Thyroid gland (tissue), 4 donors: ENCODE data around the gene IGSF5. TPM values are rescaled to one million over a fixed set of nuclear protein-coding genes. Genes with fewer than 3 reads are reported as not detected.
"Not testable (repeated sequence)": the region's sequence is repeated elsewhere in the genome, so short reads cannot be mapped to it uniquely, and the experiment has no call there.

ENCODE experiments used
- DNase-seq, 2 donors: peaks; one replicate each; pipeline ENCODE4 v3.0.0-alpha.2; 2019
- H3K27ac ChIP-seq, 3 donors: fragments of 200-600 bp; sonication (generic); 1 replicate in 2 of 3; 2 replicates in 1 of 3; pipeline ENCODE4 v1.5.1; 2016 to 2019; ENCODE audit warnings: mild to moderate bottlenecking in 1 of 3, moderate library complexity in 1 of 3
- H3K27me3 ChIP-seq: fragments of 200-600 bp; sonication (generic); one replicate; pipeline ENCODE4 v1.5.1; 2019
- H3K36me3 ChIP-seq, 2 donors: fragments of 200-600 bp; sonication (generic); one replicate each; pipeline ENCODE4 v1.5.1; 2016 to 2019
- H3K4me1 ChIP-seq, 2 donors: fragments of 200-600 bp; sonication (generic); one replicate each; pipeline ENCODE4 v1.5.1; 2017 to 2019
- H3K4me3 ChIP-seq, 3 donors: fragments of 200-600 bp; sonication (generic); replicated peaks in 1 of 3; 1 replicate in 2 of 3; 2 replicates in 1 of 3; pipeline ENCODE4 v1.5.1; 2016; ENCODE audit warnings: mild to moderate bottlenecking in 1 of 3
- H3K9me3 ChIP-seq: fragments of 200-600 bp; sonication (generic); one replicate; pipeline ENCODE4 v1.5.1; 2017
- CTCF ChIP-seq, 6 experiments: fragments of 200-600 bp in 3 of 6; fragments of 450-650 bp in 3 of 6; sonication (generic) in 3 of 6; IDR thresholded peaks; one replicate each; pipeline ENCODE4 v1.5.1; 2016 to 2019; ENCODE audit warnings: antibody characterized with exemption in 6 of 6, mild to moderate bottlenecking in 2 of 6, inconsistent platforms in 1 of 6, moderate library complexity in 1 of 6
- POLR2A ChIP-seq, 2 donors: fragments of 450-650 bp; IDR thresholded peaks; one replicate each; pipeline ENCODE4 v1.6.1; 2017; ENCODE audit warnings: antibody characterized with exemption in 2 of 2, mild to moderate bottlenecking in 2 of 2, moderate library complexity in 1 of 2
- WGBS, 2 donors: methylation state at CpG; one replicate each; pipeline ENCODE4 v1.1.5; 2017; 5-methylcytosine and 5-hydroxymethylcytosine counted together
- intact Hi-C: fragments of 100-400 bp; cut with DNase I; formaldehyde crosslinking; loops from one replicate; pipeline ENCODE4 v1.15.1; 2023
- total RNA-seq, 4 donors: library from RNA; depleted of rRNA; stranded (reverse); fragments of >200 nt; gene quantifications; one replicate each; pipeline ENCODE4 v1.2.3, GENCODE V29; 2016

Gene IGSF5
- total RNA-seq, 4 donors from 2014 or later, result 0.49 to 0.89 (median 0.63) TPM; not detected in 1

GRCh38 chr21:39737376-39738000, 7.5 kb upstream of the IGSF5 start:
- DNase-seq, result no peak
- WGBS, 2 donors, result 73 to 78% methylated on average over 15 of the region's 15 CpGs
- TF ChIP-seq POLR2A (IDR thresholded peaks at IDR 0.05), result no peak
- Histone ChIP-seq H3K4me3 (no peak overlapping the region), H3K27ac (no peak overlapping the region), H3K9me3 (no peaks in the 10 kb centered on the region), H3K27me3 (no peaks in the 10 kb centered on the region), H3K36me3 (no peaks in the 10 kb centered on the region), H3K4me1 (no peaks in the 10 kb centered on the region)
- intact Hi-C loops, result no loop called here

- TF ChIP-seq CTCF (IDR thresholded peaks at IDR 0.05) (no peak), POLR2A (IDR thresholded peaks at IDR 0.05) (no peak)
- Histone ChIP-seq H3K27ac (no peak overlapping the region), H3K4me3 (no peak overlapping the region), H3K36me3 (no peaks in the 10 kb centered on the region), H3K9me3 (no peaks in the 10 kb centered on the region), H3K27me3 (no peaks in the 10 kb centered on the region), H3K4me1 (no peaks in the 10 kb centered on the region)
- no peak for DNase-seq
- intact Hi-C loops, result no loop called here
- WGBS, 2 donors, result 91 to 94% methylated on average over 6 of the region's 6 CpGs
Measured at GRCh38 chr21:39738566-39738965, 6.4 kb upstream of the IGSF5 start.

GRCh38 chr21:39739531-39739930, 5.5 kb upstream of the IGSF5 start:
- intact Hi-C loops, result not testable (repeated sequence)
- WGBS, 2 donors, result 89 to 93% methylated on average over 5 of the region's 5 CpGs

GRCh38 chr21:39742561-39742960, 2.4 kb upstream of the IGSF5 start:
- WGBS, 2 donors, result 83 to 92% methylated on average over 4 of the region's 4 CpGs
- H3K4me3 ChIP-seq, H3K27me3 ChIP-seq, H3K27ac ChIP-seq, DNase-seq, H3K9me3 ChIP-seq, H3K36me3 ChIP-seq, intact Hi-C loops, H3K4me1 ChIP-seq: not testable (repeated sequence)

More at GRCh38 chr21:39739531-39739930, 5.5 kb upstream of the IGSF5 start:
- not testable (repeated sequence) for H3K4me1 ChIP-seq, H3K9me3 ChIP-seq, H3K36me3 ChIP-seq, DNase-seq, H3K4me3 ChIP-seq, H3K27me3 ChIP-seq, H3K27ac ChIP-seq

- H3K27ac ChIP-seq, DNase-seq, H3K9me3 ChIP-seq, intact Hi-C loops, H3K36me3 ChIP-seq, H3K4me1 ChIP-seq, H3K27me3 ChIP-seq, H3K4me3 ChIP-seq: not testable (repeated sequence)
- WGBS, 2 donors, result 91 to 95% methylated on average over 8 of the region's 8 CpGs
Measured at GRCh38 chr21:39745332-39745731, 349 bp downstream of the IGSF5 start.

- no peak overlapping the region for H3K27ac ChIP-seq
- H3K27me3 ChIP-seq, result no peaks in the 10 kb centered on the region
- no peaks in the 10 kb centered on the region for H3K4me1 ChIP-seq
- no peak for DNase-seq
- H3K36me3 ChIP-seq, result no peaks in the 10 kb centered on the region
- TF ChIP-seq CTCF (IDR thresholded peaks at IDR 0.05), result no peak
- no peak for TF ChIP-seq POLR2A (IDR thresholded peaks at IDR 0.05)
- 70 to 83% methylated on average over 8 of the region's 8 CpGs for WGBS, 2 donors
- intact Hi-C loops, result no loop called here
- no peak overlapping the region for H3K4me3 ChIP-seq
- no peaks in the 10 kb centered on the region for H3K9me3 ChIP-seq
Measured at GRCh38 chr21:39750670-39751069, 5.7 kb downstream of the IGSF5 start.

- no peak overlapping the region for H3K4me3 ChIP-seq
- H3K27ac ChIP-seq, result no peak overlapping the region
- DNase-seq, result no peak
- H3K9me3 ChIP-seq, result no peaks in the 10 kb centered on the region
- TF ChIP-seq CTCF (IDR thresholded peaks at IDR 0.05), result no peak
- TF ChIP-seq POLR2A (IDR thresholded peaks at IDR 0.05), result no peak
- H3K4me1 ChIP-seq, result no peaks in the 10 kb centered on the region
- 64 to 65% methylated on average over 3 of the region's 3 CpGs for WGBS, 2 donors
- intact Hi-C loops, result no loop called here
- no peaks in the 10 kb centered on the region for H3K27me3 ChIP-seq
- no peaks in the 10 kb centered on the region for H3K36me3 ChIP-seq
Measured at GRCh38 chr21:39754811-39755210, 9.8 kb downstream of the IGSF5 start.
